HG03378 (cell line): ENCODE results near the gene FFAR4.

Experiments used
- ATAC-seq: cut with Tn5 transposase; IDR thresholded peaks from one replicate; pipeline ENCODE4 v1.9.1; 2021; ENCODE audit warnings: mild to moderate bottlenecking, moderate library complexity; ENCODE audit not compliant: unreplicated experiment

FFAR4 gene

GRCh38 chr10:93570383-93570782 lies 3.9 kb downstream of the FFAR4 start:
- ATAC-seq, result no peak

DNA sequence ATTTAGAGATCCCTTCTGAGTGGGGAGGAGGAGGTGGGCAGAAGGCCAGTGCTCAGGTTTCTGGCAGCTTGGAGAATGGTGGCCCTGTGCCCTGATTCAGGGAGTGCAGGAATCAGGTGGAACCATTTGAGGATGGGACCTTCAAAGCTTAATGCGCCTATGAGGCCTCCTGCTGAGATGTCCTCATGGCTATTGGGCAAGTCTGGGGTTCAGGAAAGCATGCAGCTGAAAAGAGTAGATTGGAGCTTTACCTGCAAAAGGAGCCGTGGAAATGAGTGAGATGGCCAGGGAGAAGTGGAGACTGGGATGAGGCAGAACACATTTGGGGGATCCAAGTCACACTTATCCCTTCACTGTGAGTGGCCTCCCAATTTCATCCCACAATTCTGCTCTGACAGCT lies 6.1 kb downstream of the FFAR4 start:
- ATAC-seq, result no peak

GRCh38 chr10:93573051-93573909 lies 6.8 kb downstream of the FFAR4 start:
- no peak for ATAC-seq

DNA sequence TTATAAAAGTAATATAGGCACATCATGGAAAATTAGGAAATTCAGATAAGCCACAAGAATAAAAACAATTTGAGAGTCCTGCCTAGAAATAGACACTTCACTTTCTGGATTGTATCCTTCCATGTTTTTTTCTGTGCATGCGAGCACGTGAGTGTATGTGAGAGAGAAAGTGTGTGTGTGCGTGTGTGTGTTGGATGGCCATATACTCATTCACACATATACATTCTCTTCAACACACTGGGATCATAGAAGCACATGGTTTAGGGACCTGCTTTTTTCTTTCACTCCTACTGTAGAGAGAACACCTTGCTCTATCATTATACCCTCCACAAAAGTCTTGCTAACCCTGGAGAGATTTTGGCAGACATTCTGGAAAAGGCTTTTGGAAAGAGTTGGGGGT lies 7.5 kb downstream of the FFAR4 start:
- ATAC-seq, result no peak

- ATAC-seq, result no peak
Observed at GRCh38 chr10:93576888-93577287, 10.4 kb downstream of the FFAR4 start.

GRCh38 chr10:93577565-93577964 lies 11.1 kb downstream of the FFAR4 start:
- no peak for ATAC-seq

- ATAC-seq, result no peak
Observed at GRCh38 chr10:93579089-93579488, 12.6 kb downstream of the FFAR4 start.

- no peak for ATAC-seq
Observed at GRCh38 chr10:93579985-93580711, 13.7 kb downstream of the FFAR4 start.

DNA sequence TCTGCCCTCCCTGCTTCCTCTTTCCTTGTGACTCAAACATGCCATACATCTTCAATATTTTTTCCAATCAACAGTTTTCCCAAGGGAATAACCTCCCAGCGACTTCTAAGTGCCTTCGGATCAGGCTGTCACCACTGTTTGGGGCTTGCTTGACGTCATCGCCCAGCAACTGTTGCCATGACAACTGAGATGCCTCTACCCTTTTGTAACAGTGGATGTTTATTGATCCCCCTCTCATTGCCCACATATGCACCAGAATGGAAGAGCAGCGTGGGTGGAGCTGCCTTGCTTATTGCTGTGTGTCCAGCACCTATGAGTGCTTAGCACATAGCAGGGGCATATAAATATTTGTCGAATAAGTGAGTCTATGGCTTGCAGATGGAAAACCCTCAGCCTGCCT lies 14.4 kb downstream of the FFAR4 start:
- no peak for ATAC-seq

GRCh38 chr10:93584445-93584844 lies 18.0 kb downstream of the FFAR4 start:
- ATAC-seq, result no peak

- no peak for ATAC-seq
Observed at GRCh38 chr10:93589648-93590562, 23.4 kb downstream of the FFAR4 start.

DNA sequence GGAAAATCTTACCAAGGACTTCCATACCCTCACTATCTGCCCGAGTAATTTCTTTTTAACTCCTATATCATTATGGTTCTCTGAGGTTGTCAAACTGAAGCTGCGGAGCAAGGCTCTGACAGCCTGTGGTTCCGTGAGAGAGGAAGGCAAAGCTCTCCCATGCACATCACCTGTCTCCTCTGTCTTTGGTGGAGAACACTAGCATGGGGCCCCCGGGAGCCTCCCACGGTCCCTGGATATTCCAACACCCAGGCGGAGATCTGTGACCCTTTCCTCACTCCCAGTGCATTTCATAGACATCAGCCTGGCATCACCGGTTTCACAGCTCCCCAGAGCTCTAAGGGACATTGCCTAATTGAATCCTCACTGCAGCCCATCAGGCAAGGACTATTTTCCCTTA lies 24.2 kb downstream of the FFAR4 start:
- ATAC-seq, result no peak

GRCh38 chr10:93591065-93591808 lies 24.8 kb downstream of the FFAR4 start:
- no peak for ATAC-seq

DNA sequence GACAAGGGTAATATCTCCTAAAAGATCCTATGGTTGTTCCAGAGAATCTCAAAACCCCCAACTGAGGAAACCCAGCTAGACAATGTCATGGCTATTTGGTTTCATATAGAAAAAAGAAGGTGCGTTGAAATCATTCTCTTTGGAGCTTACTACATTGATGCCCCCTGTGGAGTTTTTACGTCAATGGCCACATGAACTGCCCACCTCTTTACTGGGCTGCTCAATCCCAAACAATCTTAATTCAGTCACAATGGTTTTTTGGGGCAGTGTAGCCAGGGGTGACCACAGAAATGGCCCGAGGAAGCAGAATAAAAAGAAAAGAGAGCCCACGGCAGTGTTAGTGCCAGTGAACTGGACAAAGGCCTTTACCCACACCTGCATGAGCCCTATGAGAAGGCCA lies 26.8 kb downstream of the FFAR4 start:
- ATAC-seq, result no peak

DNA sequence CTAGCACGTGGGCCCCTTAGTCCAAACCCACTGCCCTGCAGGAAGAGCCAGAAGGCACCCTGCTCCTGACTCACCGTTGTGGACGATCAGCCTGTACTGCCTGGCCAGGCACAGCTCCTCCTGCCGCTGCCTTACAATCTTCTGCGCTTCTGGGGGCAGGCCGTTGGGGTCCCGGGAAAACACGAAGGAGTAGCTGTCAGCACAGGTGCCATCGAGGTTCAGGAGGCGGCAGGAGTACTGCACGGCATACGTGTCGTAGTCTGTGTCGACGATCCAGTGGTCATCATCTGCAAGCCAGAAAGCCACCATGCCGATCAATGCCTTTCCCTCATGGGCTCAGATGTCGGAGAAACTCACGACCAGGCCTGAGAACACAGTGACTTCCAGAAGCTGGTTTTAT lies 27.3 kb downstream of the FFAR4 start:
- ATAC-seq, result no peak

DNA sequence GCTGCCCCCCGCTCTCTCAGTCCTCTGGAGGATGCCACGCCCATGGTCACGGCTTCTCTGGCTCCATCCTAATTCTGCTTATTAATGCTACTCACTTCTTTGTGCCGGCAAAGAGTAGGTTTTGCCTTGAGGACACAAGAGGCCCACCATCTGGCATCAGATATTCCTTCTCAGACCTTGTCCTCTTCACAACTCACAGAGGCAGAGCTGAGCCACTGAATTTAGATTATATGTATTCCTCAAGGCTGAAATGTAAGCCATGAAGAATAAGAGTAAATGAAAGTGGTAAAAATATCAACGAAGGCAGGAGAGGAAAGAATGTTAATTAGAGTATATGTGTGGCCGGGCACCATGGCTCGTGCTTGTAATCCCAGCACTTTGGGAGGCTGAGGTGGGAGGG lies 28.1 kb downstream of the FFAR4 start:
- ATAC-seq, result no peak

GRCh38 chr10:93595378-93596161 lies 29.1 kb downstream of the FFAR4 start:
- ATAC-seq, result no peak

DNA sequence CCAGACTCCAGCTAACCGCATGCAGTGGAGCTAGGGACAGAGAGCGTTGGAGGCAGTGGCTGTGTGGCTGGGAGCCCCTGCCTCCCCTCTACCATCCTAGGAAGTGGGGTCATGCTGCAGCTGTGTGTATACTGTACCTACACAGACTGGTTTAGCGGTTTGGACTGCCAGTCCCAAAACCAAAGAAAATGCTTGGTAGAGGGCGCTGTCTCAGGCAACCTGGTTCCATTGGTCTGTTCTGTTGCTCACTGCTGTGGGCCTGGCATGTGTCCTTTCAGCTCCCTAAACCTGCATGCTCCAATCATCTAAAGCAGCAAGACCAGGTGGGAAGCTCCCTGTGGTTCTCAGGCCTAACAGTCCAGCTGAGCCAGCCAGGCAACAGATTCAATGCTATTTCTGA lies 30.1 kb downstream of the FFAR4 start:
- ATAC-seq, result no peak

GRCh38 chr10:93597075-93597599 lies 30.7 kb downstream of the FFAR4 start:
- no peak for ATAC-seq

- ATAC-seq, result no peak
Observed at GRCh38 chr10:93598157-93598556, 31.7 kb downstream of the FFAR4 start.
